Ectodermal cell (in vitro differentiated cells): ENCODE measurements around the gene SARM1.
A peak's percentile ranks its signal among the peaks of the same experiment; 100 is the strongest.

ENCODE experiments used
- H3K27ac ChIP-seq: 2 replicates; pipeline ENCODE4 v1.7.0; 2013; ENCODE audit warnings: mild to moderate bottlenecking, low read depth, low read length; ENCODE audit not compliant: insufficient read depth, poor library complexity, severe bottlenecking
- H3K27me3 ChIP-seq: 2 replicates; pipeline ENCODE4 v1.7.0; 2013; ENCODE audit warnings: mild to moderate bottlenecking, low read length; ENCODE audit not compliant: insufficient read depth, control insufficient read depth, poor library complexity, severe bottlenecking
- H3K36me3 ChIP-seq: one replicate; pipeline ENCODE4 v1.7.0; 2013; ENCODE audit warnings: low read length; ENCODE audit not compliant: control insufficient read depth, insufficient read depth
- H3K4me1 ChIP-seq: one replicate; pipeline ENCODE4 v1.7.0; 2013; ENCODE audit warnings: low read length; ENCODE audit not compliant: control insufficient read depth, insufficient read depth
- H3K4me3 ChIP-seq: 2 replicates; pipeline ENCODE4 v1.7.0; 2013; ENCODE audit warnings: low read depth, low read length, control low read depth; ENCODE audit not compliant: insufficient read depth
- H3K9me3 ChIP-seq: 2 replicates; pipeline ENCODE4 v1.7.0; 2013; ENCODE audit warnings: mild to moderate bottlenecking, low read length, moderate library complexity; ENCODE audit not compliant: control insufficient read depth
- WGBS, 2 experiments: methylation state at CpG; one replicate each; pipeline ENCODE4 v1.1.7; 2013; ENCODE audit warnings: missing lambda C conversion rate in 2 of 2; 5-methylcytosine and 5-hydroxymethylcytosine counted together

Gene SARM1

DNA sequence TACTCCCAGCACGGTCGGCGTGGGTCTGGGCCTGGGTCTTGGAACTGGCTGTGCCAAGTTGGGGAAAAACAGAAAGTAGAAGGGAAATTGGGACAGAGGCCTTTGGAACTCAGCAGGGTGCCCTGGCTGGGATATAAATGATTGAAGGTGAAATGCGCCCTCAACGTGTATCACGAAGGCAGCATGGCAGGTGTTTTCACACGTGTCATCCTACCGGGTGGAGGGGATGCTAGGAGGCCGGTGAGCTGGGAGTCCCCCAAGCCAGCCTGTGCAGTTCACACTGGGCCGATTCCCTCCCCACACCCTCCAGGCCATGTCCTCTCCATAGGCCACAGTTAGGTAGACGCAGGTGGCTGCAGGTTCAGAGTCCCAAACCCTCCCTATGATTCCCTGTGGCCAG is 30.0 kb upstream of the SARM1 start:
- H3K4me3 ChIP-seq, result no peak overlapping the region
- H3K9me3 ChIP-seq, result no peaks in the 10 kb centered on the region
- peaks cover 11% of the 10 kb centered on the region for H3K4me1 ChIP-seq
- H3K36me3 ChIP-seq, result peaks cover 35% of the 10 kb centered on the region
- WGBS, 2 experiments, result 95% methylated on average over 11 of the region's 11 CpGs
- no peak overlapping the region for H3K27ac ChIP-seq
- no peaks in the 10 kb centered on the region for H3K27me3 ChIP-seq

DNA sequence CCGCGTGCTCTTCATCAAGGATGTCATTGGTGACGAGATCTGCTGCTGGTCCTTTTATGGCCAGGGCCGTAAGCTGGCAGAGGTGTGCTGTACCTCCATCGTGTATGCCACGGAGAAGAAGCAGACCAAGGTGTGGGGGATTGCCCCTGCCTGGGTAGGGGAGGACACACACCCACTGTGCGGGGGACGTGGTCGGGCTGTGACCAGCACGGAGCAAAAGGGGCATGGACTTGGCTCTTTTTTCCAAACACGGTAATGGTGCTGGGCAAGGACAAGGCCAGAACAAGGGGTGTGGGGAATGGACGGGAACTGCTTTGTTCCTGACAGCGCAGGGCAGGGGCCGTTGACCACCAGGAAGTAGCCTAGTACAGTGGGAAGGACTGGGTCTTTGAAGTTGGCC is 29.2 kb upstream of the SARM1 start:
- H3K4me3 ChIP-seq, result no peak overlapping the region
- H3K36me3 ChIP-seq, result peaks cover 35% of the 10 kb centered on the region
- no peaks in the 10 kb centered on the region for H3K27me3 ChIP-seq
- peaks cover 4% of the 10 kb centered on the region for H3K4me1 ChIP-seq
- H3K9me3 ChIP-seq, result no peaks in the 10 kb centered on the region
- H3K27ac ChIP-seq, result no peak overlapping the region
- WGBS, 2 experiments, result 96% methylated on average over 14 of the region's 14 CpGs

DNA sequence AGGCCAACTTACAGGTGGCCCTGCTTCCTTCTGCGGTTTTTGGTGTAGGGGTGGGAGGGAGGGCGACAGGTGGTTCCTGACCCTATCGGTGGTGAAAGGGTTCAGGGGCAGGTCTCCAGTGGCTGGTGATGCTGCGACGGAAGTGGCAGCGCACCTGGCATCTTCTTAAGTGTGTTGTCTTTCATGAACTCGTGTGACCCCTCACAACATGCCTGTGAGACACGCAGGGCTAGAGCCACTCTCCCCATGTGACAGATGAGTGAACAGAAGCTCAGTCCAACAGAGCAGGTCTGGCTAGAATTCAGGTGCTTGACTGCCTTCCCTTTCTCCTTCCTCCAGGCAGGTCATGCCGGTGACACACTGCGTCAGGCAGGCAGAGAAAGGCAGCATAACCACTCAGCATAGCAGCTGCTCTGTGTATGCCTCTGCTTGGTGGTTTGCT is 28.0 kb upstream of the SARM1 start:
- H3K9me3 ChIP-seq, result no peaks in the 10 kb centered on the region
- no peak overlapping the region for H3K27ac ChIP-seq
- peaks cover 4% of the 10 kb centered on the region for H3K4me1 ChIP-seq
- peaks cover 35% of the 10 kb centered on the region for H3K36me3 ChIP-seq
- H3K27me3 ChIP-seq, result no peaks in the 10 kb centered on the region
- WGBS, 2 experiments, result 92 to 97% methylated on average over 10 of the region's 10 CpGs
- no peak overlapping the region for H3K4me3 ChIP-seq

DNA sequence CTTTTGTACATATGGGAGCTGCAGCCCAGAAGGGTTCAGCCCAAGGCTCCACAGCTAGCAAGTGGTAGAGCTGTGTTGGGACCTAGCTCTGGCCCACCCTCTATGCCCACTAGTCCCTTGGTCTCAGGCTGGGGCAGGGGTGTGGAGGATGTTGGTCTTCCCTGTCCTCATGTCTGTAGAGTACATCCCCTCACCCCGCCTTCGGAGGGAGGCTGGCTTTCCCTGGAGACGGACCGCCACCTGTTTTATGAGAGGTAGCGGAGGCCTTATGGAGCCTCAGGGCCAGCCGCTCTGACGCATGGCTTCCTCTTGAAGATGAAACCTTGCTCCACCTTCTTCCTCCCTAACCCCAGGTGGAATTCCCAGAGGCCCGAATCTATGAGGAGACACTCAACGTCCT is 27.5 kb upstream of the SARM1 start:
- WGBS, 2 experiments, result 95 to 96% methylated on average over 9 of the region's 9 CpGs
- Histone ChIP-seq H3K27me3 (no peaks in the 10 kb centered on the region), H3K4me1 (peaks cover 4% of the 10 kb centered on the region), H3K4me3 (no peak overlapping the region), H3K9me3 (no peaks in the 10 kb centered on the region), H3K36me3 (peaks cover 35% of the 10 kb centered on the region), H3K27ac (no peak overlapping the region)

DNA sequence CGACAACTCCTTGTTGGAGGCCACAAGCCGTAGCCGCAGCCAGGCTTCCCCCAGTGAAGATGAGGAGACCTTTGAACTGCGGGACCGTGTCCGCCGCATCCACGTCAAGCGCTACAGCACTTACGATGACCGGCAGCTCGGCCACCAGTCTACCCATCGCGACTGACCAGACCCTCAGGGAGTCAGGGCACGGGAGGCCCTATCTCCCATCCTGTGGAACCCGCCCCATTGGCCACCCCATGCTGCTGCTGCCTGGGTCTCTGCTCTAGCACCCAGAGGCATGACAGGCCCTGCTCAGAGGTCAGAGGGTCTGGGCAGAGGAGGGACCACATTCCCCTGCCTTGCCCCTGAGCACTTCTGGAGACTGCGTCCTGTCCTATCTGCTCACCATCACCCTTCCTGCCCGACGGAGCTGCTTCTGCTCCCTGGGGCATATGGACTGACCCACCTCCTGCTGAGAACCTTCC is 27.0 kb upstream of the SARM1 start:
- H3K36me3 ChIP-seq, result peaks cover 35% of the 10 kb centered on the region
- WGBS, 2 experiments, result 94% methylated on average over 19 of the region's 19 CpGs
- H3K27me3 ChIP-seq, result no peaks in the 10 kb centered on the region
- no peak overlapping the region for H3K4me3 ChIP-seq
- H3K4me1 ChIP-seq, result peaks cover 4% of the 10 kb centered on the region
- H3K9me3 ChIP-seq, result no peaks in the 10 kb centered on the region
- no peak overlapping the region for H3K27ac ChIP-seq

DNA sequence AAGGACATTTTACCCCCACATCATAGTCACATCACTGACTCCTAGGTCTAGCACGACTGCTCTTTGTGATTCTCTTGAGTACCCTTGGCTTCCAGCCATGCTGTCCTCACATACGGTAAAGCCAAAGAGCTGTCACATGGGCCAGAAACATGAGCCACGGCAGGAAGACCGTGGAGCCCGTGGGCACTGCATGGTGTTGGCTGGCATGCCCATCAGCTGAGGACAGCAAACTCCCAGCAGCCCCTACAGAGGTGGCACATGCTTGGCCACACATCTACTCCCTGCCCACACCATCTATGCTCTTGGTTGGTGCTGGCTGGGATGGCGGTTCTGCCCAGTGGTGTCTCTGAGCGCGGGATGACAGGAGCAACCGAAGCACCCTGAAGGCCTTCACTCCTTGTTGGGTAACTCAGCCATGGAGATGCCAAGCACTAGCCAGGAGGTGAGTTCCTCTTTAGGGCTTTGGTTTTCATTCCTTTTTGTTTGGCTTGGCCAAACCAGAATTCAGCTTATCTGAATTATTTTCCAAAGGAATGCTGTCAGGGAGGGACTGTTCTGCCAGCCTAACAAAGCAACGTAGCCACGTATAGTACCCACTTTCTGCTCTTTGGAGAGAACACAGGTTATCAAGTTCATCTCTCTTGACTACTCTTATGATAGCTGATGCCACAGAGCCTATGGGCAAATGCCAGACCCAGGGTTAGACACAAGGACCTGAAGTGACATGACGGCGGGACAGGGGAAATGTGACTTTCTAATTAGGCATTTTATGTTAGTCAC is 25.9 kb upstream of the SARM1 start:
- Histone ChIP-seq H3K9me3 (no peaks in the 10 kb centered on the region), H3K36me3 (peaks cover 35% of the 10 kb centered on the region), H3K4me3 (no peak overlapping the region), H3K4me1 (peaks cover 4% of the 10 kb centered on the region), H3K27ac (peak overlapping the region; percentile 33), H3K27me3 (no peaks in the 10 kb centered on the region)
- 93 to 95% methylated on average over 13 of the region's 13 CpGs for WGBS, 2 experiments

DNA sequence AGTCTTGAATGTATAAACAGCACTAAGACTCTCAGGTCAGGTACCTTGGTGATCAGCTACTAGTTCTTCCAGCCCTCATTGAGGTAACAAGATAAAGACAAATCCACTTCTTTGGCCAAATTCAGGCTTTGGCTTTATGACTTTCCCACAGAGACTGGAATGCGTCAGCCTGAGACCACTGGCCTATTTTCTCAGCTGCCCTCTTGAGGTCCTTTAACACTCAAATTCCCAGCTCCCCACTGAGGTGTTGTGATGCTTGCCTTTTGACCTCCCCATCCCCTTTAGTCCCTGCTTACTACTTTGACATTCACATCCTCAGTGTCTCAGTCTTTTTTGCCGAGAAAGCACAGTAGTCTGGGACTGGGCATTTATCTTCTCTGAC is 25.3 kb upstream of the SARM1 start:
- H3K27ac ChIP-seq, result peak overlapping the region; percentile 33
- WGBS, 2 experiments, result 44 to 47% methylated on average over 2 of the region's 2 CpGs
- H3K4me1 ChIP-seq, result peaks cover 4% of the 10 kb centered on the region
- H3K36me3 ChIP-seq, result peaks cover 37% of the 10 kb centered on the region
- no peaks in the 10 kb centered on the region for H3K27me3 ChIP-seq
- H3K4me3 ChIP-seq, result no peak overlapping the region
- no peaks in the 10 kb centered on the region for H3K9me3 ChIP-seq

DNA sequence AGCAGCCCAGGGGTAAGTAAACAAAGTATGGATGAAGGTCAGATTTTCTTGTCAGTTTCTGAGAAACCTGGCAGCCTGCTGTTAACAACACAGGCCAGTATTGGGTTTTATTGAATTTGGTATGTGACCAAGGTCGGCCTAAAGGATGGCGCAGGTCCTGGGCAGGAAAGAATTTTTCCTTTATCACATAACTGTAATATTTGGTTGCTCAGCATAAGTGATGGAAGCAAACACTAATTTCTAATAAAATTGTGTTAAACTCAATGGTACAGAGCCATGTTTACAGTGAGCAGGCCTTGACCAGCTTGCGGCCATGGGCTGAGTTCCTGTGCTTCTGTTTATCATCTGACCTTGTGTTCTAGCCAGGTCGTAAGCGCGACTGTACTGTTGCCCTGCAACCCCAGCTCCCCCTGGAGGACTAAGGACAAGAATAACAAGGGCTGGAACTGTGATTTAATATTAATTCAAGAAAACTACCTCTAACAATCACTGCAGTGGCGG is 24.7 kb upstream of the SARM1 start:
- peaks cover 37% of the 10 kb centered on the region for H3K36me3 ChIP-seq
- H3K27ac ChIP-seq, result no peak overlapping the region
- WGBS, 2 experiments, result 85 to 90% methylated on average over 6 to 7 of the region's 7 CpGs
- H3K9me3 ChIP-seq, result no peaks in the 10 kb centered on the region
- no peak overlapping the region for H3K4me3 ChIP-seq
- H3K27me3 ChIP-seq, result no peaks in the 10 kb centered on the region
- peaks cover 4% of the 10 kb centered on the region for H3K4me1 ChIP-seq

DNA sequence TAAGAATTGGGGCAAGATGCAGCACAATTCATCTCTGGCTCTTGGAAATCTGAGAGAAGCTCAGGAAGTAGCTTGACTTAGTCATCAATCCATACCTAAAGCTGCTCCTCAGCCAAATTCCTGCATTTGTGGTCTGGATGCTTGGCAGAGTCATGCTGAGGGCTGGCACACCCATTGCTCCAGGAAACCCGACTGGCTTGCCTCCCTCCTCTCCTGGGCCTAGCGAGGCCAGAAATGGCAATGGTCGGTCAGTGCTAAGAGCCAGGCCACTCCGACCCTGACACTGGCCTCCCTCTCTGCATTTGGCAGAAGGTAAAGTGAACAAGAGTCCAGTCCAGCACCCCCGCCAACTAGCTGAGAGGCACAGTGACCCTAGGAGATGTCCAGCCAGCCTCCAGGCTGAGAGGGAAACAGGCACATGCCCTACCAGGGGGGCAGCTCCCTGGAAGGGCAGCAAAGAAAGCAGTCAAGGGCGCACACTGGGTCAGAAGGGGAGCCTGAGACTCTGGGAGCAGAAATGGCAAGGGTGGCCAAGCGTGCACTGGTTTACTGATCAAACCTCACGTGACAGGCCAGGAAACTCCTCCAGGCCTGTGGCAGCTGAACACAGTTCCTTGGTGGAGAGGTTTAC is 24.1 kb upstream of the SARM1 start:
- WGBS, 2 experiments, result 92 to 93% methylated on average over 8 of the region's 8 CpGs

DNA sequence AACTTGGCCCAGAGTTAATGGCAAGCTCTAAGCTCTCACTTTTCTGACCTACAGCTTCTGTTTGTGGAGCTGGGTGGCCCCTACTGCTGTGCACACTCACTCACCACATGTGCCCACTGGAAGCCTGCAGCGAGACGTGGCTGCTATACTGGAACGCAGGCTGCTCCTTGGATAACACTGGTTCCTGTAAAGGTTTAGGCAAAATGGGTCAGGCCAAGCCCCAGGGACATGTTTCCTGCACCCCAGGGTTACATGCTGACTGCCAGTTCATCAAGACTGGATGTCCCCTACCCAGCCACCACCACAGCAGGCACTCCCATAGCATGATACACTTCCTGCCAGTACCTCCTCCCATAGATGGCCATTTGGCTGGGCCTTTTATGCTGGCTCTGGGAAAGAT is 22.5 kb upstream of the SARM1 start:
- H3K4me3 ChIP-seq, result no peak overlapping the region
- no peaks in the 10 kb centered on the region for H3K27me3 ChIP-seq
- H3K4me1 ChIP-seq, result peaks cover 4% of the 10 kb centered on the region
- 78 to 80% methylated on average over 3 of the region's 3 CpGs for WGBS, 2 experiments
- no peaks in the 10 kb centered on the region for H3K9me3 ChIP-seq
- H3K36me3 ChIP-seq, result peaks cover 30% of the 10 kb centered on the region
- no peak overlapping the region for H3K27ac ChIP-seq

More for the DNA sequence above, 24.1 kb upstream of the SARM1 start:
- H3K4me3 ChIP-seq, result no peak overlapping the region
- H3K9me3 ChIP-seq, result no peaks in the 10 kb centered on the region
- peaks cover 34% of the 10 kb centered on the region for H3K36me3 ChIP-seq
- no peaks in the 10 kb centered on the region for H3K27me3 ChIP-seq
- no peak overlapping the region for H3K27ac ChIP-seq
- peaks cover 4% of the 10 kb centered on the region for H3K4me1 ChIP-seq
